Smooth muscle cell of the brain vasculature (primary cell): ENCODE measurements around the gene ELOVL6.
"Not testable (repeated sequence)": the region's sequence is repeated elsewhere in the genome, so short reads cannot be mapped to it uniquely, and the experiment has no call there.

Experiments
- DNase-seq: peaks from one replicate; pipeline ENCODE4 v3.0.0-alpha.2; 2012; ENCODE audit warnings: low read depth, low spot score

Gene ELOVL6, protein sequence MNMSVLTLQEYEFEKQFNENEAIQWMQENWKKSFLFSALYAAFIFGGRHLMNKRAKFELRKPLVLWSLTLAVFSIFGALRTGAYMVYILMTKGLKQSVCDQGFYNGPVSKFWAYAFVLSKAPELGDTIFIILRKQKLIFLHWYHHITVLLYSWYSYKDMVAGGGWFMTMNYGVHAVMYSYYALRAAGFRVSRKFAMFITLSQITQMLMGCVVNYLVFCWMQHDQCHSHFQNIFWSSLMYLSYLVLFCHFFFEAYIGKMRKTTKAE

DNA sequence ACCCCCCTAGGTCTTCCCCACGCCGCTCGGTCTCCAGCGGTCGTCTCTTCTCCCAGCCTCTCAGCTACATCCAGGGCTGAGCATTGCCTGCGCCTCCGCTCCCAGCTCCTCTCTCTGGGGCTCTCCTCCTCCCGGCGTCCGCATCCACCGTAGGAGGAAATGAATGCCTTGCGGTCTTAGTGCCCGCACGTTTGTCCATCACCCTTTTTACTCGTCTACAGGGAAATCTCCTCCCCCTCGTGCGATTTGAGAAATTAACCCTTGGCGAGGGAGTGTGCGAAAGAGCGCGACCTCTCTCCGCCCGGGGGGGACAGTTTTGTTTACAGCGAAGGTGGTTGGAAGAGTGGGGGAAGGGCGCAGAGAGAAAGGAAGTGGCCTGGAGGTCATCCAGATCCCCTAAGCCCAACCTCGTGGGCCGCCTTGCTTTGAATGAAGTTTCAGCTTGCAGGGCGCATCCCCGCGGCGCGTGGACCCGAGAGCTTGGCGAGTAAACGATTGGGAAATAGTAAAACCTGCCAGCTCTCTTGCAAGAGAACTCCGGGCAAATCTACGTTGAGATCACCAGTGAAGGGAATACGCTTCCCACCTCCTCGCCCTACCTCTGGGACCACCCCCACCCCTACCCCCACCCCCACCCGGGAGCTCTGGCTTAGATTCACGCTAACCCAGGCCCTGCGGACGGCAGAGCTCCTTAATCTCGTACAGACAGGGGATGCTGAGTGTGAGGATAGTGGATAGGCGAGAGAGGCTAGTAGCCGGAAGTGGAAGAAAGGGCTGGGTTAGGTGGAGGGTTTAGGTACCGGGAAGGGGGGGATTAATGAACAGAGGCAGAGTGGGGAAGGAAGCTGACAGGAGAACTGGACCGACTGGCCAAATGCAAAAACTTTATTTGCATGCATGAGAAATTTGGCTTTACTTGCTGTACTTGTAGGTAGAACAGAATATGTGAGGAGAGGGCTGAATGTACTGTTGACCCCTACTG, at the start of gene ELOVL6:
ELOVL6 (minus strand) TSS at position 181 of the 982 bp plus-strand sequence. CDS start 280 bp downstream, outside the sequence.
- DNase-seq, result peak; percentile 57

DNA sequence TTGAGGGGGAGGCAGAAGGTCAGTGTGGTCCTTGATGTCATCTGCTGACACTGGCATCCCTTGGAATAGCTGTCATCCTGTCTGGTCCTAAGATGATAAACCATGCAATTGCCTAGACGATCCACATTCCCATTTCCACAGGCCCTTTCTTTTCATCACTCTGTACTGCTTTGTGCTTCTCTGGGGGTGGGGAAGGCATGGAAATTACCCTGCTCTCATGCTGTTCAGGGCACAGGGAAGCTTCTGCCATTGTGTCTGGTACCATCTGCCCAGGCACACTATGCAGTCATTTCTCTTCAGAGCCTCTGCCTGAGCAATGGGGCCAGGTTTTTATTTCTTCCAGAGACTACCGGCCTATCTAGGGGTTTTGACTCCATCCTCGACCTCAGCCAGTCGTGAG, 49.7 kb upstream of the ELOVL6 start:
- no peak for DNase-seq

DNA sequence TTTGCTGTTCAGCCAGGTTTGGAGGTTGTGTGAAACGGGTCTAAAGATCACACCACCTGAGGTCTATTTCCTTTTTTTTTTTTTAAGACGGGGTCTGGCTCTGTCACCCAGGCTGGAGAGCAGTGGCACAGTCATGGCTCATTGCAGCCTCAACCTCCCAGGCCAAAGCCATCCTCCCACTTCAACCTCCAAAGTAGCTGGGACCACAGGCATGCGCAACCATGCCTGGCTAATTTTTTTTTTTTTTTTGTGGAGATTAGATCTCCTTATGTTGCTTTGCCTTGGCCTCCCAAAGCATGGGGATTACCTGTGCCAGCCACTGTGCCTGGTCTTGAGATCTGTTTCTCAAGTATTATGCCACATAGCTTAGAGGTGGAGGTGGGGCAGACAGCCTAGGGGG, 49.2 kb upstream of the ELOVL6 start:
- DNase-seq, result no peak

DNA sequence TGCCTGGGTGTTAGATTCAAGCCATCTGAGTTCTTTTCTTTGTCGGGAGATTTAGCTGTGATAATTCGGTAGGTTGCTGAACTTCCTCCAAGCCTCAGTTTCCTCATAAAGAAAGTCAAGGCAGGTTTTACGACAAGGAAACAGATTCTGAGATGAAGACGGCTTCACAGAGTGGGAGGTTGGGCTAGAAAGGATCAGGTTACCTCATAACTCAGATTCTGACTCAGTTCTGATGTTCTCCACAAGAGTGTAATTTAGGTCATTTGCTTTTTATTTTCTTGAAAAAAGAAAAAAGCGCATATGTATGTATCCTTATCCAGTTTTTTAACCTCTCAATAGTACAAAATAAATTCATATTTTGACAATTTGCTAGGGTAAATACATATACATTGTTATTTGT, 47.2 kb upstream of the ELOVL6 start:
- DNase-seq, result peak; percentile 20

DNA sequence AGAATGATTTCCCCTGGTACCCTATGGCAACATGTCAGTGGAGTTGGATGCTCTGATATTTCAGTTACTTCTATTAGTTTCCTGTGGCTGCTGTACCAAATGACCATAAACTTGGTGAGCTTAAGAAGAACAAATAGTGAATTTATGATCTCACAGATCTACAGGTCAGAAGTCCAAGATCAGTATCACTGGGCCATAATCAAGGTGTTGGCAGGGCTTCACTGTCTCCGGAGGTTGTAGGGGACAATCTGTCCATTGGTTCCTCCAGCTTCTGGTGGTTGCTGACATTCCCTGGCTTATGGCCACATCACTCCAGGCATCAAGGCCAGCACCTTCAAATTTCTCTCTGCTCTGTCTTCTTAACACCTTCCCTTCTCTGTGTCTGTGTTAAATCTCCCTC, 37.9 kb upstream of the ELOVL6 start:
- no peak for DNase-seq

DNA sequence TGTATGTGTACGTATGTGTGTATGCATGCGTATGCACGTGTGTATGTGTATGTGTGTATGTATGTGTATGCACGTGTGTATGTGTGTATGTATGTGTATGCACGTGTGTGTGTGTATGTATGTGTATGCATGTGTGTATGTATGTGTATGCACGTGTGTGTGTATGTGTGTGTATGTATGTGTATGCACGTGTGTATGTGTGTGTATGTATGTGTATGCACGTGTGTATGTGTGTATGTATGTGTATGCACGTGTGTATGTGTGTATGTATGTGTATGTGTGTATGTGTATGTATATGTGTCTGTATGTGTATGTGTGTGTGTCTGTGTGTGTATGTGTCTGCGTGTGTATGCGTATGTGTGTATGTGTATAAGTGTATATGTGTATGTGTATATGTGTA, 35.2 kb upstream of the ELOVL6 start:
- not testable (repeated sequence) for DNase-seq

DNA sequence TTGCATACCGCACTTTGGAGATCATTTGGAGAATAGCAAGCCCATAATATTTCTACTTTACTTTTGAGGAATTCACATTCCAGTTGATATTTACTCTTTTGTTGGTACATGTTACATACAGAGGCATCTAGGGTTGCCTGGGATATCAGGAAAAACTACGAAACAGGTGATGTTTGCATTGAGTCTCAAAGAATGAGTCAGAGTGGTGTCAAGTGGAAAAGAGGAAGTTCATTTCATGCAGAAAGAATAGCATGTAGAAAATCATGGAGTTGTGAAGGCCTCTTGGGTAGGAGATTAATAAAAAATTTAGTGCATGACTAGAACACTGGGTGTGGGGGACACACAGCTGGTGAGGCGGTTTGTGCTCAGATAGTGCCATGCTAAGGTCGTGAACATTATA, 33.5 kb upstream of the ELOVL6 start:
- no peak for DNase-seq

DNA sequence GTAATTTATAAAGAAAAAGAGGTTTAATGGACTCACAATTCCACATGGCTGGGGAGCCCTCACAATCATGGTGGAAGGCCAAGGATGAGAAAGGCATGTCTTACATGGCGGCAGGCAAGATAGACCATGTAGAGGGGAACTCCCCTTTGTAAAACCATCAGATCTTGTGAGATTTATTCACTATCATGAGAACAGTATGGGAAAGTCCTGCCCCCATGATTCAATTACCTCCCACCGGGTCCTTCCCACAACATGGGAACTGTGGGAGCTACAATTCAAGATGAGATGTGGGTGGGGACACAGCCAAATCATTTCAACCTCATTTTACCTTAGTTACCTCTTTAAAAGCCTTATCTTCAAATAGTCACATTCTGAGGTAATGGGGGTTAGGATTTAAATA, 30.9 kb upstream of the ELOVL6 start:
- DNase-seq, result no peak

DNA sequence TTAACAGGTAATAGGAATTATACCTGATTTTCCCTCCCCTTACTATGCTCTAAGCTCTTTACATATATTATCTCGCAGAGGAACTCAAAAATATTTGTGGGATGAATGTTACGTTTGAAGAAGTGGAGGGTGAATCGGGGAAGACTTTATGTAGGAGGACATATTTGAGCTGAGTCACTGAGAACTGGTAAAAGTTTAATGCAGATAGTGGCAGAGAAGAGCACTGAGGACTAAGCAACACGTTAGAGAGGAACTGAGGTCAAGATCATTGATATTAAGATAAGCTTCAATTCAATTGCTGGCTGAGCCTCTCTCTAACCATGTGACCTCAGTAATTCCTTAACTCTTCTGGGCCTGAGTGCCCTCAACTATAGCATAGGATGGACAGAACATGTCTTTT, 26.4 kb upstream of the ELOVL6 start:
- no peak for DNase-seq

DNA sequence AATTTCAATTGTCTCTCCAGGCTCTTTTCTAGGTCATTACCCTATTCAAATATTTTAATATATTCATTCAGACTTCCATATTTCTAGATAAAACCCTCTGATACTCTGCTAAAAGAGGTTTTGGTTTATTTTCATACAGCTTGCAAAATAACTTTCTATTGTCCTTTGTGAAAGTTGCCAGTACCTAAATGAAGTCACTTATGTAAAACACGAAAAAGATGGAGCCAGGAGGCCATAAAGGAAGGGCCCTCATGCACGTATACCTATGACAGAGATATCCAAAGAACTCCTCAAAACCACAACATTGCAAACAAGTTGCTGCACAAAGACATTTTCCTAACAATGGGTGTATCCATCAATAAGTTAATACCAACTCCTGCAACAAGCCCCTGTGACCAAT, 25.7 kb upstream of the ELOVL6 start:
- DNase-seq, result no peak

DNA sequence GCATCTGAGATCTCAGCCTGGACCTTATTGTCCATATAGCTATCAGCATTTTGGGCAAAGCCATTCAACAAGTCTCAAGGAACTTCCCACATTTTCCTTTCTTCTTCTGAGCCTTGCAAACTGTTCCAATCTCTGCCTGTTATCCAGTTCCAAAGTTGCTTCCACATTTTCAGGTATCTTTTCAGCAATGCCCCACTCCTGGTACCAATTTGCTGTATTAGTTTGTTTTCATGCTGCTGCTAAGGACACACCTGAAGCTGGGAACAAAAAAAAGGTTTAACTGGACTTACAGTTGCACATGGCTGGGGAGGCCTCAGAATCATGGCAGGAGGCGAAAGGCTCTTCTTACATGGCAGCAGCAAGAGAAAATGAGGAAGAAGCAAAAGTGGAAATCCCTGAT, 20.5 kb upstream of the ELOVL6 start:
- DNase-seq, result not testable (repeated sequence)

DNA sequence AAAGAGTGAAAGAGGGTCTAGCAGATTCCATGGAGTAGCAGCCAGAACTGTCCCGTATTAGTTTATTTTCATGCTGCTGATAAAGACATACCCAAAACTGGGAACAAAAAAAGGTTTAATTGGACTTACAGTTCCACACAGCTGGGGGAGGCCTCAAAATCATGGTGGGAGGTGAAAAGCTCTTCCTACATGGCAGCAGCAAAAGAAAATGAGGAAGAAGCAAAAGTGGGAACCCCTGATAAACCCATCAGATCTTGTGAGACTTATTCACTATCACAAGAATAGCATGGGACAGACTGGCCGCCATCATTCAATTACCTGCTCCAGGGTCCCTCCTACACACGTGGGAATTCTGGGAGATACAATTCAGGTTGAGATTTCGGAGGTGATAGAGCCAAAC, 18.8 kb upstream of the ELOVL6 start:
- DNase-seq, result not testable (repeated sequence)

DNA sequence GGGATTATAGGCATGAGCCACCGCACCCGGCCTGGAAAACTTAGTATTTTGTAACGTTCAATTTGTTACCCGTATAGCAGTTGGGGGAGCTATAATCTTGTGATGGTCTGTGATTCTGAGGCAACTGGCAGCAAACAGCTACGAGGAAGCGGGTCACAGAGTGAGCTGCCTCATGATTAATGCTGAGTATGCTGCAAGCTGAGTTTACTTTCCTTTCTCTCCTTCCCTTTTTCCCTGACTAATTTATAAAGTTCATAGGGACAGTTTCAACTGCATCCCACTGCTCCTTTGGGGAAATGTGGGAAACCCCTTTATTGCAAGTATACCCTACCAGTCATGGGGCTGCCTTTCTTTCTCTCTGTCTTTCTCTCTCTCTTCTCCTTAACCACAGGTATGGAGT, 17.7 kb upstream of the ELOVL6 start:
- no peak for DNase-seq

DNA sequence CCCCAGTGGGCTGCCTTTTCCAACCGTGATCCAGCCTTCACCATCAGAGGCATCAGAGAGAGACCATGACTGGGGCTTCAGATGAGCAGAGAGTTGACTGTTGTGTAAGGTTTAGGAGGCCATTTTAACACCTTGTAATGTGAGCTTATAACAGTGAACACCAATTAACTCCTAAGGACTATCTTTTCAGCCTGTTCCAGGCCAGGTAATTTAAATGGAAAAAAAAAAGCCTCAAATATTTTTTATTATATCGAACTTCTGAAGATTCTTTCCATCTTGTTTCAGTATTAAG, 13.3 kb upstream of the ELOVL6 start:
- no peak for DNase-seq

DNA sequence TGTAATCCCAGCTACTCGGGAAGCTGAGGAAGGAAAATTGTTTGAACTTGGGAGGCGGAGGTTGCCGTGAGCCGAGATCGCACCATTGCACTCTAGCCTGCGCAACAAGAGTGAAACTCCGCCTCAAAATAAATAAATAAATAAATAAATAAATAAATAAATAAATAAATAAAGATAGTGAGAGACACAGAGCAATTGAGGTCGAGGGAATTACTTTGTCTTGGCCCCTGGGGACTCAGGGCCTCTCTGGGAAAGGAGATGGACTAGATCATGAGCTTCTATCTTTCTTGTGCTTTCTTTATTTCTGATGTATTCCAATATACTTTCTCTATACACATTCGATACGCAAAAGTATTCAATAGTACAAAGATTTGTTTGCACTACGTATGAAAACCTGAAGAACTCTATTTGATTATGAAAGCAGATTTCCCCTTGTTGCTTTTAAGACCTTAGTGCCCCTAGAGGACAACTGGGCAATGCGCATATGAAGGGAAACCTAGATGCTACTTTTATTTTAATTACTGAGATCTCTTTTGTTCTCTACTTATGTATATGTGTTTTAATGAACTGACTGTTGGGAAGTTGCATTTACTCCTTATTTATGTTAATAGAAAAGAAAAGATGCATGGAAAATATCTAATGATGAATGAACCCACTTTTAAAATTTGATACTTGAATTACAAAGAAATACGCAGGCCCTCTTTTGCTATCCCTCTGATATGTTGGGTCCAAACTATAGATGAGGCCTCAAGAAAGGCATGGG, 12.8 kb upstream of the ELOVL6 start:
- no peak for DNase-seq

DNA sequence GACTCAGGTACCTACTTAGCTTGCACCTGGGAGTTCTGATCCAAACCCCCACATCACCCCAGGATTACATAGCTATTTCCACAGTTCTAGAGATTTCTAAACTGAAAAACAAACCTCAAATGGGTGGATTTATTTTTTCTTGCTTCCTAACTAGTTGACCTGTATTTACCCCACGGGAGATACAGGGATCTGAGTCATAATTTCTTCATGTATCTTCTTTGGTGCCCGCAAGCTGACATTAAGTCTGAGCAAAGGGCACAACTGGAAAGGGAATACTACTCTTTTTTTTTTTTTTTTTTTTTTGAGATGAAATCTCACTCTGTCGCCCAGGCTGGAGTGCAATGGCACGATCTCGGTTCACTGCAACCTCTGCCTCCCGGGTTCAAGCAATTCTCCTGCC, 10.0 kb upstream of the ELOVL6 start:
- no peak for DNase-seq

DNA sequence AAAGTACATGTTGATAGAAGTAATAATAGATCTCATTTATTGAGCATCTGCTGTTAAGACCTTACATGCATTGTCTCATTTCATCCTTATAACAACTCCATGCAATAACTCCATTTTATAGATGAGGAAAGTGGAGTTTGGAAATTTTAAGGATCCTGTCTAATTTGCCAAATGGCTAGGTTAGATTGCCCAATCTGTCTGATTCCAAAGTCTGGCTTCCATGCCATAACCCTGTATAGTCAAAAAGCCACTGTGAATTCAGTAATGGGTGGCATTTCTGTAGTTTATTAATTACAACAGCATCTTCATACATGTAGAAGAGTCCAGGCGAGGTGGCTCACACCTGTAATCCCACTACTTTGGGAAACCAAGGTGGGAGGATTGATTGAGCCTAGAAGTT, 8.8 kb upstream of the ELOVL6 start:
- DNase-seq, result no peak

DNA sequence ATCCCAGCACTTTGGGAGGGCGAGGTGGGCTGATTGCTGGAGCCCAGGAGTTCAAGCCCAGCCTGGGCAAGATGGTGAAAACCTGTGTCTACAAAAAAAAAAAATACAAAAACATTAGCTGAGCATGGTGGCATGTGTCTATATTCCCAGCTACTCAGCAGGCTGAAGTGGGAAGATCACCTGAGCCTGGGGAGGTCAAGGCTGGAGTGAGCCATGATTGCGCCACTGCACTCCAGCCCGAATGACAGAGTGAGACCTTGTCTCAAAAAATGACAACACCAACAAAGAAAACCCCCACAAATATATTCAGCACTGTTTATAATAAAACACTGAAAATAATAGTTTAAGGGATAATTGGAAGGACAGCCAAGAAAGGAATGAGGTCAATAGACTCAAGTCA, 3.6 kb upstream of the ELOVL6 start:
- no peak for DNase-seq

DNA sequence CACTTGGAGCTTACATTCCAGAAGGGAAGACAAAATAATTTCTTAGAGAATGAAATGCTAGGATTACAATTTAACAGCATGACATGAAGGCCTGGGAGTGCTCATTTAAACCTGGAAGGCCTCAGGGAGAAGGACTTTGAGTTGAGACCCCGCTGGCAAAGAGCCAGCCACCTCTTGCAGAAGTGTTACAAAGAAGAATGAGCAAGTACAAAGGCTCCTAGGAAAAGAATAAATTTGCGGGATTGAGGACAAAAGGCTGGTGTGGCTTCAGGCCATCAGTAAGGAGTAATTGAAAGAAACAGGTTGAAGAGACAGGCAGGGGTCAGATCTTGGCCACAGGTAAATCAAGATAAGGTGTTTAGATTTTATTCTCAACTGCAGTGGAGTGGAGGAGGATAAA, 3.1 kb upstream of the ELOVL6 start:
- no peak for DNase-seq

DNA sequence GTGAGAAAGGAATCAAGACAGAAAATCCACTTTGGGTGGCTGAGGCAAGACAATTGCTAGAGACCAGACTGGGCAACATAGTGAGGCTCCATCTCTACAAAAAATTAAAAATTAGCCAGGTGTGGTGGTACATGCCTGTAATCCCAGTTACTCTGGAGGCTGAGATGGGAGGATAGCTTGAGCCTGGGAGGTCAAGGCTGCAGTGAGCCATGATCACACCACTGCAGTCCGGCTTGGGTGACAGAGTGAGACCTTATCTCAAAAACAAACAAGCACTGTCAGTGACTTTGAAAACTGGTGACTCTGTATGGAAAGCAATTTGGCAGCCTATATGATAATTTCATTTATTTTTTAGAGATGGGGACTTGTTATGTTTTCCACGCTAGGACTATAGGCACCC, 2.3 kb upstream of the ELOVL6 start:
- no peak for DNase-seq

DNA sequence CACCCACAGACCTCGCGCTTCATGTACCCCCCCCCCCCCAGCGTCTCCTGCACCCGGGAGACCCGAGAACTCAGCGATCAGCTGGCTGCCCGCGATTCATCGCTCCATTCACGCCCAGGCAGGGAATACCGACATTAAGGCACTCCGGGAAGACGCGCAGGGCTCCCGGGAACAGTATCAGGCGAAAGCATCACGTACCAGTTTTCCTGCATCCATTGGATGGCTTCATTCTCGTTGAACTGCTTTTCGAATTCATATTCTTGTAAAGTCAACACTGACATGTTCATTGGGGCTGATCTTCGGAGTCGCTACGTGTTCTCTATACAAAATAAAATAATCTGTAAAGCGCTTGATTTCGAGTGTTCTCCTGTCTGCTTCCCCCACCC, 373 bp downstream of the ELOVL6 start:
- DNase-seq, result no peak

DNA sequence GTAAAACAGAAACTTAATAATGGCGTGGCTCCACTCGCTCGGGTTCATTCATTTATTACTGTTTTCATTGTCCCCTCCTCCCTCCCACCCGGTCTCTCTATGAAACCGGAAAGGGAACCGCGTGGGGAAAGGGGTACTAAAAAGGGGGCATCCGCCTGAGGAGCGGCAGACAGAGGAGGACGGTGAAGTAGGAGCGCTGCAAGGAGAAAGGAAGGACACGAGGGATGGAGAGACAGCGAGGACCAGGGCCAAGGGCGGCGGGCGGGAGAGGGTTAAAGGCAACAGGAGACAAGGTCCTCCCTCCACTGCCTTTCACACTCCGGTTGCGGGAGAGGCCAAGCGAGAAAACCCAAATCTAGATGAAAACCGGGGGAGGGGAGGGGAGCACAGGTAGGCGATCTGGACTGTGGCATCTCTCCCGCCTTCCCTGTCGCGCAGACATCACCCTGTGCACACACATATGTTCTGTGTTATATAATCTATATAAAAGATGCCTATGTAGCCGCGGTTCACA, 829 bp downstream of the ELOVL6 start:
- DNase-seq, result no peak
